Testis (tissue), 5 donors: Measurements from ENCODE around the gene OR2Z1. TPM values are rescaled to one million over a fixed set of nuclear protein-coding genes. Genes with fewer than 3 reads are reported as not detected.

ENCODE experiments used
- DNase-seq: peaks from one replicate; pipeline ENCODE4 v3.0.0-alpha.2; 2019
- H3K27ac ChIP-seq, 2 donors: fragments of 200-600 bp; sonication (generic); one replicate each; pipeline ENCODE4 v1.5.1; 2019
- H3K27me3 ChIP-seq: fragments of 200-600 bp; sonication (generic); one replicate; pipeline ENCODE4 v1.5.1; 2019
- H3K36me3 ChIP-seq: fragments of 200-600 bp; sonication (generic); one replicate; pipeline ENCODE4 v1.5.1; 2017; ENCODE audit warnings: low read depth; ENCODE audit errors: missing control alignments
- H3K4me1 ChIP-seq: fragments of 200-600 bp; sonication (generic); one replicate; pipeline ENCODE4 v1.5.1; 2019
- H3K4me3 ChIP-seq, 2 donors: fragments of 200-600 bp; sonication (generic); one replicate each; pipeline ENCODE4 v1.5.1; 2017 to 2019
- H3K9me3 ChIP-seq: fragments of 200-600 bp; sonication (generic); one replicate; pipeline ENCODE4 v1.5.1; 2017
- POLR2A ChIP-seq: fragments of 450-650 bp; IDR thresholded peaks from one replicate; pipeline ENCODE4 v1.6.1; 2017; ENCODE audit warnings: antibody characterized with exemption, mild to moderate bottlenecking, moderate library complexity
- WGBS, 2 donors: methylation state at CpG; one replicate each; pipeline ENCODE4 v1.1.5; 2018; 5-methylcytosine and 5-hydroxymethylcytosine counted together
- intact Hi-C: fragments of 100-400 bp; cut with DNase I; formaldehyde crosslinking; loops from one replicate; pipeline ENCODE4 v1.15.1; 2023; ENCODE audit warnings: low total_unique reads
- long read RNA-seq, 2 donors: transcript quantifications; one replicate each; lab custom pipeline, GENCODE V29; 2026
- polyA plus RNA-seq: library from polyadenylated mRNA; stranded (reverse); fragments of 350-450 nt; fragmentation: Illumina TruSeq; extraction: RNeasy Lipid Tissue Mini Kit (QIAGEN cat#74804); gene quantifications from one replicate; pipeline ENCODE4 v1.2.3, GENCODE V29; 2014; ENCODE audit warnings: low read depth, low replicate concordance; ENCODE audit not compliant: insufficient read depth
- total RNA-seq, 2 donors: library from RNA; depleted of rRNA; stranded (reverse); fragments of >200 nt; gene quantifications; one replicate each; pipeline ENCODE4 v1.2.3, GENCODE V29; 2016
- TF ChIP-seq, protein P1 (sequence below), 3 experiments: fragments of 450-650 bp in 2 of 3; fragments of 200-600 bp in 1 of 3; sonication (generic) in 1 of 3; IDR thresholded peaks; one replicate each; pipeline ENCODE4 v1.5.1; 2016 to 2019; ENCODE audit warnings: antibody characterized with exemption in 3 of 3, mild to moderate bottlenecking in 2 of 3, moderate library complexity in 1 of 3

OR2Z1 gene, protein sequence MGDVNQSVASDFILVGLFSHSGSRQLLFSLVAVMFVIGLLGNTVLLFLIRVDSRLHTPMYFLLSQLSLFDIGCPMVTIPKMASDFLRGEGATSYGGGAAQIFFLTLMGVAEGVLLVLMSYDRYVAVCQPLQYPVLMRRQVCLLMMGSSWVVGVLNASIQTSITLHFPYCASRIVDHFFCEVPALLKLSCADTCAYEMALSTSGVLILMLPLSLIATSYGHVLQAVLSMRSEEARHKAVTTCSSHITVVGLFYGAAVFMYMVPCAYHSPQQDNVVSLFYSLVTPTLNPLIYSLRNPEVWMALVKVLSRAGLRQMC
- total RNA-seq (under 1 TPM in 1 of 2 donors, not detected in 1; 0.47 TPM), polyA plus RNA-seq (not detected)
- long read RNA-seq, donor 1, partial matches to known transcripts = 0 of 1 reads
- long read RNA-seq, donor 1, other reads (novel, unspliced or antisense) = 0 of 1 reads
- long read RNA-seq, donor 2 = 0 reads

DNA sequence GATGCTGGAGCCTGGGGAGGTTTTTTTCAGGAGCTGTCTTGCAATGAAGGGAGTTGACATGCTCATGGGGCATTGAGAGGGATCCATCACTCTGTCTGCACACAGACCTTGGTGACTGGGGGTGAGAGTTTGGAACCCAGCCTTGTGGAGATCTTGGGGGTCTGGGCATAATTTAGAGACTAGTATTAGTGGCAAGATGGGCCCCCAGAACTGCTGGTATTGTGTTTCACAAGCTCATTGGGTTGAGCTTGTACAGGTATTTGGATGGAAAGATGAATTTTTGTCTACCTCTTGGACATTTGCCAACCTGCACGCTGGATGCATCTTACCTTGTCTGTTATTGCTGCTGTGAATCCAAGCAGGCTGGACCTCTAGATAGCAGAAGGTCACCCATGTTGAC, at the start of gene OR2Z1:
Gene OR2Z1, plus strand, starts transcription at position 301 of the 400 bp plus-strand sequence. CDS start 9,395 bp downstream, outside the sequence.
- no peak within 1 kb of the TSS for H3K27ac ChIP-seq
- no peak for TF ChIP-seq POLR2A
- TF ChIP-seq, protein P1, sequence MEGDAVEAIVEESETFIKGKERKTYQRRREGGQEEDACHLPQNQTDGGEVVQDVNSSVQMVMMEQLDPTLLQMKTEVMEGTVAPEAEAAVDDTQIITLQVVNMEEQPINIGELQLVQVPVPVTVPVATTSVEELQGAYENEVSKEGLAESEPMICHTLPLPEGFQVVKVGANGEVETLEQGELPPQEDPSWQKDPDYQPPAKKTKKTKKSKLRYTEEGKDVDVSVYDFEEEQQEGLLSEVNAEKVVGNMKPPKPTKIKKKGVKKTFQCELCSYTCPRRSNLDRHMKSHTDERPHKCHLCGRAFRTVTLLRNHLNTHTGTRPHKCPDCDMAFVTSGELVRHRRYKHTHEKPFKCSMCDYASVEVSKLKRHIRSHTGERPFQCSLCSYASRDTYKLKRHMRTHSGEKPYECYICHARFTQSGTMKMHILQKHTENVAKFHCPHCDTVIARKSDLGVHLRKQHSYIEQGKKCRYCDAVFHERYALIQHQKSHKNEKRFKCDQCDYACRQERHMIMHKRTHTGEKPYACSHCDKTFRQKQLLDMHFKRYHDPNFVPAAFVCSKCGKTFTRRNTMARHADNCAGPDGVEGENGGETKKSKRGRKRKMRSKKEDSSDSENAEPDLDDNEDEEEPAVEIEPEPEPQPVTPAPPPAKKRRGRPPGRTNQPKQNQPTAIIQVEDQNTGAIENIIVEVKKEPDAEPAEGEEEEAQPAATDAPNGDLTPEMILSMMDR (IDR thresholded peaks at IDR 0.05) = no peak
- intact Hi-C loops = no loop called here
- no peaks in the 10 kb centered on the region for H3K9me3 ChIP-seq
- no peak for DNase-seq
- WGBS, 2 donors = 61 to 75% methylated on average over 1 of the region's 1 CpG
- H3K4me1 ChIP-seq = no peaks in the 10 kb centered on the region
- no peaks in the 10 kb centered on the region for H3K36me3 ChIP-seq
- H3K27me3 ChIP-seq = no peaks in the 10 kb centered on the region
- no peak within 1 kb of the TSS for H3K4me3 ChIP-seq

DNA sequence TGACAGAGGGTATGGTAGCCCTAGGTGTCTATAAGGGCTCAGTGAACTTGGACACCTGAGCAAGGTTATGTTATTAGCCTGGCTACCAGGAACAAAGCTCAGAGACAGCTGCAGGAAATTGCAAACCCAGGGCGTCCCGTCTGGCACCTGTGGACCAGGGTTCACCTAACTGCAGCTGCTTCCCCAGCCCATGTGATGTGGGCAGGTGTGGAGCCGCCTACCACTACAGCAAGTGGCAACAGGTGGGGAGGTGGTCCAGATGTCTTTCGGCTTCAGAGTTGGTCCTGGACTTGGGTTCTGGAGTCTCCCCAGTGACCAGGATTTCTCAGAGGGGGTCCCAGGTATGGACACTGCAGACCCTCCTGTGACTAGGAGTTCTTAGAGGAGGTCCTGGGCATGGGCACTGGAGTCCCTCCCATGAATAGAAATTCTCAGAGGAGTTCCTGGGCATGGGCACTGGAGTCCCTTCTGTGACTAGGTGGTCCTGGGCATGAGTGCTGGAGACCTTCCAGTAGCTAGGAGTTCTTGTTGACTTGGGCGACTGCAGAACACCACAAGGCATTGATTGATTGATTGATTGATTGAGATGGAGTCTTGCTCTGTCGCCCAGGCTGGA, 48.0 kb upstream of the OR2Z1 start:
- TF ChIP-seq POLR2A = no peak
- TF ChIP-seq, protein P1 (IDR thresholded peaks at IDR 0.05) = no peak
- no peak for DNase-seq
- Histone ChIP-seq H3K36me3 (no peaks in the 10 kb centered on the region), H3K4me1 (no peaks in the 10 kb centered on the region), H3K27ac (no peak overlapping the region), H3K4me3 (no peak overlapping the region), H3K27me3 (no peaks in the 10 kb centered on the region), H3K9me3 (no peaks in the 10 kb centered on the region)
- intact Hi-C loops = no loop called here
- WGBS, 2 donors = 58 to 85% methylated on average over 2 to 6 of the region's 6 CpGs

DNA sequence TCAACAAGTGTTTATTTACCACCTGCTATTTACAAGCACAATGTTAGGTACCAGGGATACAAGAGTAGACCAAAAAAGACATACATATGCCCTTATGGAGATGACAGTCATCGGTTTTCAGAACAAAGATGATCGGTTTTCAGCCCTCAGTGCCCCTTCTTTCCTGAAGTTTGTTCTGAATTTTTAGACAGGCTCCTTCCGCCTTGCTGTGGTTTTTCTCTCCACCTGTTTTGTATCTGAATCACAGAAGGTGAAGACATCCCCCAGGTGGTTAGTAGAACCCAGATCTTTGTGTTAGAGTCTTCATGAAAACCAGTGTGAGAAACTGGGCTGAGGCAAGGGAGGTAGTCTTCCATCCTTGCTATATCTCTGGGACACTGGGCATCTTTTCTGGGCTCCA, 46.4 kb upstream of the OR2Z1 start:
- intact Hi-C loops = no loop called here
- Histone ChIP-seq H3K36me3 (no peaks in the 10 kb centered on the region), H3K27ac (no peak overlapping the region), H3K4me1 (no peaks in the 10 kb centered on the region), H3K27me3 (no peaks in the 10 kb centered on the region), H3K4me3 (no peak overlapping the region), H3K9me3 (no peaks in the 10 kb centered on the region)
- DNase-seq = no peak
- 86 to 92% methylated on average over 3 of the region's 3 CpGs for WGBS, 2 donors
- TF ChIP-seq, protein P1 (IDR thresholded peaks at IDR 0.05) = no peak
- TF ChIP-seq POLR2A = no peak

DNA sequence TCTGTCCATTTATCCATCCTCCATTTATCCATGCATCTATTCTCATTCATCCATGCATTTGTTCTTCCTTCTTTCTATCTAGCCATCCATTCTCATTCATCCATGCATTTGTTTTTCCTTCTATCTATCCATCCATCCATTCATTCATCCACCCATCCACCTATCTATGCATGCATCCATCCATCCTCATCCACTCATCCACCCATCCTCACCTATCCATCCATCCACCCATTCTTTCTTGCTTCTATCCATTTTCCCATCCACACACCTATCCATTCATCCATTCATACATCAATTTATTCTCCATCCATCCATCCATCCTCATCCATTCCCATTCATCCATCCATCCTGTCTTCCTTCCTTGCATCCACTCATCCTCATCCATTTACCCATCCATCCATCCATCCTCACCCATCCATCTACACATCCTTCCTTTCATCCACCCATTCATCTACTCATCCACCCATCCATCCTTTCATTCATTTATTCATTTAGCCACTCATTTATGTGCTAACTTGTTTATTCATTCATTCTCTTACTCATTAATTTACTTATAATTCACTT, 43.1 kb upstream of the OR2Z1 start:
- Histone ChIP-seq H3K36me3 (no peaks in the 10 kb centered on the region), H3K4me1 (no peaks in the 10 kb centered on the region), H3K27me3 (no peaks in the 10 kb centered on the region), H3K27ac (no peak overlapping the region), H3K9me3 (no peaks in the 10 kb centered on the region), H3K4me3 (no peak overlapping the region)
- no peak for DNase-seq
- no peak for TF ChIP-seq POLR2A
- TF ChIP-seq, protein P1 (IDR thresholded peaks at IDR 0.05) = no peak
- intact Hi-C loops = no loop called here
